ENCODE data around the gene ISYNA1. TPM values are rescaled to one million over a fixed set of nuclear protein-coding genes. Genes with fewer than 3 reads are reported as not detected.

Gene ISYNA1
- total RNA-seq, 1 experiment from 2014 or later = 0.72 TPM

- no peak for DNase-seq (ENCODE audit: low spot score)
Observed at GRCh38 chr19:18431351-18432197, 6.4 kb downstream of the ISYNA1 start.

- DNase-seq (ENCODE audit: low spot score) = no peak
Observed at GRCh38 chr19:18430417-18431144, 7.4 kb downstream of the ISYNA1 start.

GRCh38 chr19:18429717-18430416 lies 8.1 kb downstream of the ISYNA1 start:
- DNase-seq (ENCODE audit: low spot score) = no peak

GRCh38 chr19:18428787-18429674 lies 8.9 kb downstream of the ISYNA1 start:
- DNase-seq (ENCODE audit: low spot score) = peak; percentile 81

GRCh38 chr19:18428173-18428786 lies 9.7 kb downstream of the ISYNA1 start:
- no peak for DNase-seq (ENCODE audit: low spot score)

- DNase-seq (ENCODE audit: low spot score) = no peak
Observed at GRCh38 chr19:18427743-18428113, 10.2 kb downstream of the ISYNA1 start.

GRCh38 chr19:18427080-18427742 lies 10.7 kb downstream of the ISYNA1 start:
- no peak for DNase-seq (ENCODE audit: low spot score)

GRCh38 chr19:18426416-18426767 lies 11.5 kb downstream of the ISYNA1 start:
- no peak for DNase-seq (ENCODE audit: low spot score)

GRCh38 chr19:18425515-18426415 lies 12.2 kb downstream of the ISYNA1 start:
- peak; percentile 76 for DNase-seq (ENCODE audit: low spot score)

GRCh38 chr19:18424890-18425514 lies 12.9 kb downstream of the ISYNA1 start:
- DNase-seq (ENCODE audit: low spot score) = no peak

GRCh38 chr19:18424122-18424889 lies 13.6 kb downstream of the ISYNA1 start:
- DNase-seq (ENCODE audit: low spot score) = no peak

GRCh38 chr19:18423258-18424020 lies 14.5 kb downstream of the ISYNA1 start:
- DNase-seq (ENCODE audit: low spot score) = no peak

GRCh38 chr19:18422530-18423191 lies 15.3 kb downstream of the ISYNA1 start:
- no peak for DNase-seq (ENCODE audit: low spot score)

- DNase-seq (ENCODE audit: low spot score) = no peak
Observed at GRCh38 chr19:18421371-18421959, 16.5 kb downstream of the ISYNA1 start.

GRCh38 chr19:18420930-18421329 lies 17.0 kb downstream of the ISYNA1 start:
- DNase-seq (ENCODE audit: low spot score) = no peak

- DNase-seq (ENCODE audit: low spot score) = no peak
Observed at GRCh38 chr19:18419699-18420460, 18.1 kb downstream of the ISYNA1 start.

Data from A172 (cell line).